Breast epithelium (tissue), 4 donors: ENCODE data around the gene FRMD5. TPM values are rescaled to one million over a fixed set of nuclear protein-coding genes. Genes with fewer than 3 reads are reported as not detected.

Experiments used
- DNase-seq, 2 donors: peaks; one replicate each; pipeline ENCODE4 v3.0.0-alpha.2; 2019; ENCODE audit warnings: low spot score in 2 of 2
- H3K27ac ChIP-seq, 2 donors: fragments of 200-600 bp; sonication (generic) in 1 of 2; one replicate each; pipeline ENCODE4 v1.5.1; 2016 to 2019; ENCODE audit warnings: mild to moderate bottlenecking in 1 of 2
- H3K27me3 ChIP-seq, 2 donors: fragments of 200-600 bp; sonication (generic) in 1 of 2; one replicate each; pipeline versions ENCODE4 v1.5.1 to v1.6.0; 2017 to 2019; ENCODE audit warnings: control low read depth in 1 of 2, mild to moderate bottlenecking in 1 of 2
- H3K36me3 ChIP-seq: fragments of 200-600 bp; one replicate; pipeline ENCODE4 v1.5.1; 2019
- H3K4me1 ChIP-seq, 2 donors: fragments of 200-600 bp; sonication (generic); one replicate each; pipeline ENCODE4 v1.5.1; 2016 to 2019; ENCODE audit warnings: control low read depth in 1 of 2
- H3K4me3 ChIP-seq, 3 donors: fragments of 200-600 bp; sonication (generic); 1 replicate in 2 of 3; 2 replicates in 1 of 3; pipeline ENCODE4 v1.5.1; 2016 to 2019; ENCODE audit warnings: mild to moderate bottlenecking in 3 of 3, moderate library complexity in 2 of 3
- H3K9me3 ChIP-seq, 2 donors: fragments of 200-600 bp; sonication (generic) in 1 of 2; one replicate each; pipeline ENCODE4 v1.5.1; 2016 to 2019; ENCODE audit warnings: control low read depth in 1 of 2
- POLR2A ChIP-seq: fragments of 450-650 bp; IDR thresholded peaks from one replicate; pipeline ENCODE4 v1.6.1; 2016; ENCODE audit warnings: antibody characterized with exemption, mild to moderate bottlenecking, moderate library complexity
- POLR2AphosphoS5 ChIP-seq, 3 donors: sonication (generic); formaldehyde crosslinking; IDR thresholded peaks; one replicate each; pipeline ENCODE4 v1.6.1; 2017; ENCODE audit warnings: antibody characterized with exemption in 3 of 3
- intact Hi-C: fragments of 100-400 bp; cut with DNase I; formaldehyde crosslinking; loops from one replicate; pipeline ENCODE4 v1.15.1; 2023; ENCODE audit warnings: low total_unique reads
- total RNA-seq, 3 donors: library from RNA; depleted of rRNA; stranded (reverse); fragments of >200 nt; gene quantifications; one replicate each; pipeline ENCODE4 v1.1.0, GENCODE V29; 2016
- TF ChIP-seq, protein P1 (sequence below), 3 donors: fragments of 450-650 bp; IDR thresholded peaks; one replicate each; pipeline ENCODE4 v1.5.1; 2016 to 2017; ENCODE audit warnings: antibody characterized with exemption in 3 of 3, mild to moderate bottlenecking in 3 of 3, moderate library complexity in 3 of 3

Gene FRMD5
- total RNA-seq, 3 donors from 2014 or later, result 0.66 to 1.6 TPM; not detected in 1

DNA sequence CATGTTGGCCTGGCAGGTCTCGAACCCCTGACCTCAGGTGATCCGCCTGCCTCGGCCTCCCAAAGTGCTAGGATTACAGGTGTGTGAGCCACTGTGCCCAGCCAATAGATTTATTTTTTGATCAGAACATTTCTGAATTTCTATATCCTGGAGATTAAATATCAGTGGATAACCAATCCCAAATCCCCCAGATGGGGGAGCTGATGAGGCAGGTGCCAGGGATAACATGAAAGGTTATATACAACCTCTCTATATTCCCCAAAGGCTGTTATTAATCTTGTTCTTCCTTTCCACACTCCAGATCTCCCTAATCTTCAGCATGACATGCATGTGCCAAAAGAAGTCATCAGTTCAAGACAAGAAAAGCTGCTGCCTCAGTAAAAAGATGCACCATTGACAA lies 256.0 kb downstream of the FRMD5 start:
- no peak overlapping the region for H3K4me3 ChIP-seq

DNA sequence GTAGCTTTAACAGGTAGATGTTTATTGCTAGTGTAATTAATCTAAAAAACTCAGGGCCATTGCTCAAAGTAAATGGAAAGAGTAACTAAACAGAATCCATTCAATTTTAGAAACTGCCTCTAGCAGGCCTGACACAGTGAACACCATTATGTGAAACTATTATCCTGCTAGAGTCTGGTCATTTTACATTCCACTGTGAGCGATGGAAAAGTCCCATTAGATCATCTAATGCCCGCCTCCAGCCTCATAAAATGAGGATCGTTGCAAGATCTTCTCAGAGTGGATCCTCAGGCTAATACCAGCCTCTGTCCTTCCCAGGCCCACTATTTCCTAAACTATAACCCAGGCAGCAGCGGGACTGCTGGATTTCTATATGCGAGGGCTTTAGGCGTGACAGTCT lies 260.6 kb downstream of the FRMD5 start:
- Histone ChIP-seq H3K4me1 (no peaks in the 10 kb centered on the region), H3K4me3 (no peak overlapping the region), H3K9me3 (no peaks in the 10 kb centered on the region), H3K36me3 (no peaks in the 10 kb centered on the region), H3K27me3 (no peaks in the 10 kb centered on the region), H3K27ac (no peak overlapping the region)
- no peak for DNase-seq
- TF ChIP-seq POLR2AphosphoS5 (IDR thresholded peaks at IDR 0.05) (no peak), POLR2A (no peak)
- TF ChIP-seq, protein P1, sequence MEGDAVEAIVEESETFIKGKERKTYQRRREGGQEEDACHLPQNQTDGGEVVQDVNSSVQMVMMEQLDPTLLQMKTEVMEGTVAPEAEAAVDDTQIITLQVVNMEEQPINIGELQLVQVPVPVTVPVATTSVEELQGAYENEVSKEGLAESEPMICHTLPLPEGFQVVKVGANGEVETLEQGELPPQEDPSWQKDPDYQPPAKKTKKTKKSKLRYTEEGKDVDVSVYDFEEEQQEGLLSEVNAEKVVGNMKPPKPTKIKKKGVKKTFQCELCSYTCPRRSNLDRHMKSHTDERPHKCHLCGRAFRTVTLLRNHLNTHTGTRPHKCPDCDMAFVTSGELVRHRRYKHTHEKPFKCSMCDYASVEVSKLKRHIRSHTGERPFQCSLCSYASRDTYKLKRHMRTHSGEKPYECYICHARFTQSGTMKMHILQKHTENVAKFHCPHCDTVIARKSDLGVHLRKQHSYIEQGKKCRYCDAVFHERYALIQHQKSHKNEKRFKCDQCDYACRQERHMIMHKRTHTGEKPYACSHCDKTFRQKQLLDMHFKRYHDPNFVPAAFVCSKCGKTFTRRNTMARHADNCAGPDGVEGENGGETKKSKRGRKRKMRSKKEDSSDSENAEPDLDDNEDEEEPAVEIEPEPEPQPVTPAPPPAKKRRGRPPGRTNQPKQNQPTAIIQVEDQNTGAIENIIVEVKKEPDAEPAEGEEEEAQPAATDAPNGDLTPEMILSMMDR (IDR thresholded peaks at IDR 0.05), result no peak
- intact Hi-C loops, result no loop called here

More for the DNA sequence above, 256.0 kb downstream of the FRMD5 start:
- TF ChIP-seq POLR2AphosphoS5 (IDR thresholded peaks at IDR 0.05) (no peak), POLR2A (no peak)
- TF ChIP-seq, protein P1 (IDR thresholded peaks at IDR 0.05), result no peak
- Histone ChIP-seq H3K4me1 (no peaks in the 10 kb centered on the region), H3K36me3 (no peaks in the 10 kb centered on the region), H3K27ac (no peak overlapping the region), H3K9me3 (no peaks in the 10 kb centered on the region), H3K27me3 (no peaks in the 10 kb centered on the region)
- DNase-seq, result no peak
- intact Hi-C loops, result no loop called here

DNA sequence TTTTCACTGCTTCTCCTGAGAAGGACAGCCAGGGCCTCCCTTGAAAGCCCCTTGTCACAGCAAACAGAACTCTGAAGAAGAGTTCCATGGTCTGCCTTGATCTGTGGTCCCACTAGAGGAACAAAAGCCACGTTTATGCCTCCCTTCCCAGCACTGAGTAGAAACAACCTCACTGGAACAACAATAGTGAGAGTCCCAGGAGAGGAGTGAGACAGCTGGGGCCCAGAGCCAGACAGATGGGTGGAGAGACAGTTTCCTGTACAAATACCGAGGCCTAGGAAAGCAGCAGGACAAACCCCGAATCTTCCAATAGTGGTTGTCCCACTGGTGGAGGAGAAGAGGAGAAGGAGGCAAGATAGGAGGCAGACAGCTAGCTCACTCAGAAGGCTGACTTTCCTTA lies 262.2 kb downstream of the FRMD5 start:
- H3K36me3 ChIP-seq, result no peaks in the 10 kb centered on the region
- H3K27ac ChIP-seq, result no peak overlapping the region
- no peaks in the 10 kb centered on the region for H3K9me3 ChIP-seq
- TF ChIP-seq POLR2A (no peak), POLR2AphosphoS5 (IDR thresholded peaks at IDR 0.05) (no peak)
- TF ChIP-seq, protein P1 (IDR thresholded peaks at IDR 0.05), result no peak
- H3K27me3 ChIP-seq, result no peaks in the 10 kb centered on the region
- H3K4me3 ChIP-seq, result no peak overlapping the region
- DNase-seq, result no peak
- intact Hi-C loops, result no loop called here
- no peaks in the 10 kb centered on the region for H3K4me1 ChIP-seq

DNA sequence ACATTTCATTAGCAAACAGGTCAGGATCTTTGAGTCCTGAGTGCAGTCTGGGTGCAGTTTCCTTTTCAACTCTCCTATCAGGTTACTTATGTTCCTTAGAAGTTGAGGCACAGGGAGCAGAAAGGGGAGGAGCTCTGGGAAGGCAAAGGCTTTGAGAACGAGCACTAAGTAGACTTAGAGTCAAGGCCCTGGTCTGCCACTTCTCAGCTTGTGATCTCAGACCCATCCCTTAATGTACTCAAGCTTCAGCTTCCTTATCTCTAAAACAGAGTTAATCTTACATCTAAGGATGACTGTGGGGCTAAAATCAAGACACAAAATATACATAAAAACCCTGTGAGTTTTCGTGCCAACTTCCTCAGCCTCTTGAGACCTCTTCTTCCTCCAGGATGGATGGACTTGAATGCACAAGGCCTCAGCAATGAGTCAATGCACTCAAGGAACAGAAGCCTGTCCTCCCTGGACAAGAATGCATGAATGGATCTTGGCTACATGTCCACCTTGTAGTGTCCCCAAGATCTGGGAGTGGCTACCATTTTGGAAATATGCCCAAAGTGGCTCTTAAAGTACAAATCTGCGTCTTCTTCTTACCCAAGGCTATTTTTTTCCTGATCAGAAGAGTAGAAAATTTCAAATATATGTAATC lies 263.2 kb downstream of the FRMD5 start:
- intact Hi-C loops, result no loop called here
- H3K27ac ChIP-seq, result no peak overlapping the region

DNA sequence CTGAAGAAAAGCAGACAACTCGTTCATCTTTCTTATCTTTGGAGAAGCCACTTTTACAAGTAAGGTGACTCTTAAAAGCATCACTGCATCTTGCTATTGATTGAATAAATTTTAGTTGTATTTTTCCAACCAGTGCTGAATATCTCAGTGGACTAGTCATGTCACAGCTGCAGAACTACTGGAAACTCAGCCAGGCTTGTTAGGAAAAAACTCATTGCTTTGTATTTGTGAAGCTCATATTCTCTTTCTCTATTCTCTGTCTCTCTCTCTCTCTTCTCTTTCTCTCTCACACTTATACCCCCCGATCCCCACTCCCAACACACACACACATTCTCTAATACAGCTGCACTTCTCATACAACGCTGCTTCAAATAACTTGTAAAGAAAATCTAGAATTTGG lies 264.0 kb downstream of the FRMD5 start:
- Histone ChIP-seq H3K4me3 (no peak overlapping the region), H3K4me1 (no peaks in the 10 kb centered on the region), H3K27ac (no peak overlapping the region), H3K36me3 (no peaks in the 10 kb centered on the region), H3K27me3 (no peaks in the 10 kb centered on the region), H3K9me3 (no peaks in the 10 kb centered on the region)
- no peak for DNase-seq
- TF ChIP-seq POLR2A (no peak), POLR2AphosphoS5 (IDR thresholded peaks at IDR 0.05) (no peak)
- TF ChIP-seq, protein P1 (IDR thresholded peaks at IDR 0.05), result no peak
- intact Hi-C loops, result no loop called here

More for the DNA sequence above, 263.2 kb downstream of the FRMD5 start:
- Histone ChIP-seq H3K9me3 (no peaks in the 10 kb centered on the region), H3K36me3 (no peaks in the 10 kb centered on the region), H3K4me3 (no peak overlapping the region), H3K4me1 (no peaks in the 10 kb centered on the region), H3K27me3 (no peaks in the 10 kb centered on the region)
- DNase-seq, result no peak
- TF ChIP-seq POLR2AphosphoS5 (IDR thresholded peaks at IDR 0.05) (no peak), POLR2A (no peak)
- TF ChIP-seq, protein P1 (IDR thresholded peaks at IDR 0.05), result no peak
